ENCODE results near the gene BRF1.

DNA sequence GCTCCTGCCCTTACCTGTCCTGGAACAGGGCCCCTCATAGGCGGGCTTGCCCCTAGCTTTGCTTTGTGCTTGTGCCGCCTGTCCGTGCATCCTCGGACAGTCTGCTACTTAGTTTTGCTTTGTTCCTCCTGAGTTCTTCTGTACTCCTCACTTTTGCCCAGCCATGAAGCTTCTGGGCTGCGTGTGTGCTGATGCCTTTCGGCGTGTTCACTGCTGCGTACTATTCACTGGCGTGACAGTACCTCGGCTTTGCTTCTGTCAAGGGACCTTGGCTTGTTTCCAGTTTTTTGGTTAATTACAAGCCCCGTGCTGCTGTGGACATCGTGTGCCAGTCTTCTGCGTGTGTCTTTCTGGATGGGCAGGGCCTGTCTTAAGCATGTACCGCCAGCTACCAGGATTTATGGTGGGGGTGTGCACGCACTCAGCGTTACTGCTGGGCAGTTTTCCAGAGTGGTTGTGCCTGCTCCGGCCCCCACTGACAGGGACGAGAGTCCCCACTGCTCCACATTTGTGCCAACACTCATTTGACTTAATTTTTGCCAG lies 16.2 kb upstream of the BRF1 start:
- TF ChIP-seq, protein P1, sequence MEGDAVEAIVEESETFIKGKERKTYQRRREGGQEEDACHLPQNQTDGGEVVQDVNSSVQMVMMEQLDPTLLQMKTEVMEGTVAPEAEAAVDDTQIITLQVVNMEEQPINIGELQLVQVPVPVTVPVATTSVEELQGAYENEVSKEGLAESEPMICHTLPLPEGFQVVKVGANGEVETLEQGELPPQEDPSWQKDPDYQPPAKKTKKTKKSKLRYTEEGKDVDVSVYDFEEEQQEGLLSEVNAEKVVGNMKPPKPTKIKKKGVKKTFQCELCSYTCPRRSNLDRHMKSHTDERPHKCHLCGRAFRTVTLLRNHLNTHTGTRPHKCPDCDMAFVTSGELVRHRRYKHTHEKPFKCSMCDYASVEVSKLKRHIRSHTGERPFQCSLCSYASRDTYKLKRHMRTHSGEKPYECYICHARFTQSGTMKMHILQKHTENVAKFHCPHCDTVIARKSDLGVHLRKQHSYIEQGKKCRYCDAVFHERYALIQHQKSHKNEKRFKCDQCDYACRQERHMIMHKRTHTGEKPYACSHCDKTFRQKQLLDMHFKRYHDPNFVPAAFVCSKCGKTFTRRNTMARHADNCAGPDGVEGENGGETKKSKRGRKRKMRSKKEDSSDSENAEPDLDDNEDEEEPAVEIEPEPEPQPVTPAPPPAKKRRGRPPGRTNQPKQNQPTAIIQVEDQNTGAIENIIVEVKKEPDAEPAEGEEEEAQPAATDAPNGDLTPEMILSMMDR (IDR thresholded peaks at IDR 0.05): no peak
- TF ChIP-seq, protein P2, sequence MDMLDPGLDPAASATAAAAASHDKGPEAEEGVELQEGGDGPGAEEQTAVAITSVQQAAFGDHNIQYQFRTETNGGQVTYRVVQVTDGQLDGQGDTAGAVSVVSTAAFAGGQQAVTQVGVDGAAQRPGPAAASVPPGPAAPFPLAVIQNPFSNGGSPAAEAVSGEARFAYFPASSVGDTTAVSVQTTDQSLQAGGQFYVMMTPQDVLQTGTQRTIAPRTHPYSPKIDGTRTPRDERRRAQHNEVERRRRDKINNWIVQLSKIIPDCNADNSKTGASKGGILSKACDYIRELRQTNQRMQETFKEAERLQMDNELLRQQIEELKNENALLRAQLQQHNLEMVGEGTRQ (CRISPR knock-in tag; IDR thresholded peaks at IDR 0.05): no peak
- TF ChIP-seq, protein P3, sequence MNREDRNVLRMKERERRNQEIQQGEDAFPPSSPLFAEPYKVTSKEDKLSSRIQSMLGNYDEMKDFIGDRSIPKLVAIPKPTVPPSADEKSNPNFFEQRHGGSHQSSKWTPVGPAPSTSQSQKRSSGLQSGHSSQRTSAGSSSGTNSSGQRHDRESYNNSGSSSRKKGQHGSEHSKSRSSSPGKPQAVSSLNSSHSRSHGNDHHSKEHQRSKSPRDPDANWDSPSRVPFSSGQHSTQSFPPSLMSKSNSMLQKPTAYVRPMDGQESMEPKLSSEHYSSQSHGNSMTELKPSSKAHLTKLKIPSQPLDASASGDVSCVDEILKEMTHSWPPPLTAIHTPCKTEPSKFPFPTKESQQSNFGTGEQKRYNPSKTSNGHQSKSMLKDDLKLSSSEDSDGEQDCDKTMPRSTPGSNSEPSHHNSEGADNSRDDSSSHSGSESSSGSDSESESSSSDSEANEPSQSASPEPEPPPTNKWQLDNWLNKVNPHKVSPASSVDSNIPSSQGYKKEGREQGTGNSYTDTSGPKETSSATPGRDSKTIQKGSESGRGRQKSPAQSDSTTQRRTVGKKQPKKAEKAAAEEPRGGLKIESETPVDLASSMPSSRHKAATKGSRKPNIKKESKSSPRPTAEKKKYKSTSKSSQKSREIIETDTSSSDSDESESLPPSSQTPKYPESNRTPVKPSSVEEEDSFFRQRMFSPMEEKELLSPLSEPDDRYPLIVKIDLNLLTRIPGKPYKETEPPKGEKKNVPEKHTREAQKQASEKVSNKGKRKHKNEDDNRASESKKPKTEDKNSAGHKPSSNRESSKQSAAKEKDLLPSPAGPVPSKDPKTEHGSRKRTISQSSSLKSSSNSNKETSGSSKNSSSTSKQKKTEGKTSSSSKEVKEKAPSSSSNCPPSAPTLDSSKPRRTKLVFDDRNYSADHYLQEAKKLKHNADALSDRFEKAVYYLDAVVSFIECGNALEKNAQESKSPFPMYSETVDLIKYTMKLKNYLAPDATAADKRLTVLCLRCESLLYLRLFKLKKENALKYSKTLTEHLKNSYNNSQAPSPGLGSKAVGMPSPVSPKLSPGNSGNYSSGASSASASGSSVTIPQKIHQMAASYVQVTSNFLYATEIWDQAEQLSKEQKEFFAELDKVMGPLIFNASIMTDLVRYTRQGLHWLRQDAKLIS (CRISPR knock-in tag; IDR thresholded peaks at IDR 0.05; ENCODE audit: borderline replicate concordance): no peak

Measured in WTC11 (cell line).